ENCODE data around the gene MAP3K15.
"Not testable (repeated sequence)": the region's sequence is repeated elsewhere in the genome, so short reads cannot be mapped to it uniquely, and the experiment has no call there.

The MAP3K15 gene

GRCh38 chrX:19540076-19540475 is 24.8 kb upstream of the MAP3K15 start:
- DNase-seq (ENCODE audit: low read depth in 3 of 3, low spot score in 1 of 3), result no peak

DNA sequence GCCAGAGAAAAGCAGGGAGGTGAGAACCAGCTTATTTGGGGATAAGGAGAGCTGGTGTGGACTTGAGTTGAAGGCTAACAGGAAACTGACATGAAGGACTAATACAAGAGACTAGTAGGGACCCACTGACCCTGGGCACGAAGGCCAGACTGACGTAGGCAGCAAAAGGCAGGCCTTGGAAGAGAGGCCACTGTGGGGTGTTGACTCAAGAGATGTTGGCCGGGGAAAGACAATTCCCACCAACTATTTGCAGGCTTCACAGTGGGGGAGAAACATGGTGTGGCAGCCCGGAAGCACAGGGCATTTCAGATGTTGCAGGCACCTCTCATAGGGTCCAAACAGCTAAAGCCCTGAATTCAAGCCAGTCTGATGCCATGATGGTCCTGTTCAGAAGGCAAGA is 24.4 kb upstream of the MAP3K15 start:
- DNase-seq (ENCODE audit: low read depth in 3 of 3, low spot score in 1 of 3), result no peak

DNA sequence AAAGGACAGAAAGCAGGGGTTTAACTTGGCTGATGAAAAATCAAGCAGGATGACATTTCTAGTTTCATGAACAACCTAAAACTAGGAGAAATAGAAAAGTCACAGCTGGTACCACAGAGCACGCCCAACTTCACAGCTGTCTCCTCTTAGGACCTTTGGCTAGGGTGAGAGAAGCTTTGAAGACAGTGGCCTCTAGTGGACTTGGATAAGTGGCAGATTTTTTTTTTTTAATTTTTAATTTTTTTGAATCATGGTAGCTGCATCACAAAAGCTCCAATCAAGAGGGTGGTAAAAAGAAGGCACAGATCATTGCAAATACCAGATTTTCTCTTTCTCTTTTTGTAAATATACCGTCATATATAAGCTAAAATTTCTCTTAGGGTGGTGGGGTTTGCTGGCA is 20.2 kb upstream of the MAP3K15 start:
- DNase-seq (ENCODE audit: low read depth in 3 of 3, low spot score in 1 of 3), result no peak

GRCh38 chrX:19532709-19533108 is 17.4 kb upstream of the MAP3K15 start:
- no peak for DNase-seq (ENCODE audit: low read depth in 3 of 3, low spot score in 1 of 3)

DNA sequence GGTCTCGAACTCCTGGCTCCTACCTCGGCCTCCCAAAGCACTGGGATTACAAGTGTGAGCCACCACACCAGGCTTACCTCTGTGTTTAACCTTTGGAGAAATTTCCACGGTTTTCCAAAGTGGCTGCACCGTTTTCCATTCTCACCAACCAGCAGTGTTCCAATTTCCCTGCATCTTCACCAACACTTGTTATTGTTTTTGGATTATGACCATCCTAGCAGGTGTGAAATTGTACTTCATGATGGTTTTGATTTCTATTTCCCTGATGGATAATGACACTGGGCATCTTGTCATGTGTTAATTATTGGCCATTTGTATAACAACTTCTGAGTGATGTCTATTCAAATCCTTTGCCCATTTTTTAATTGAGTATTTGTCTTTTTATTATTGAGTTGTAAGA is 2.7 kb upstream of the MAP3K15 start:
- DNase-seq (ENCODE audit: low read depth in 3 of 3, low spot score in 1 of 3), result no peak

GRCh38 chrX:19515615-19516105 is 352 bp upstream of the MAP3K15 start:
- no peak for DNase-seq (ENCODE audit: low read depth in 3 of 3, low spot score in 1 of 3)

GRCh38 chrX:19513383-19513782 is 1.9 kb downstream of the MAP3K15 start:
- no peak for DNase-seq (ENCODE audit: low read depth in 3 of 3, low spot score in 1 of 3)

GRCh38 chrX:19512961-19513360 is 2.3 kb downstream of the MAP3K15 start:
- no peak for DNase-seq (ENCODE audit: low read depth in 3 of 3, low spot score in 1 of 3)

DNA sequence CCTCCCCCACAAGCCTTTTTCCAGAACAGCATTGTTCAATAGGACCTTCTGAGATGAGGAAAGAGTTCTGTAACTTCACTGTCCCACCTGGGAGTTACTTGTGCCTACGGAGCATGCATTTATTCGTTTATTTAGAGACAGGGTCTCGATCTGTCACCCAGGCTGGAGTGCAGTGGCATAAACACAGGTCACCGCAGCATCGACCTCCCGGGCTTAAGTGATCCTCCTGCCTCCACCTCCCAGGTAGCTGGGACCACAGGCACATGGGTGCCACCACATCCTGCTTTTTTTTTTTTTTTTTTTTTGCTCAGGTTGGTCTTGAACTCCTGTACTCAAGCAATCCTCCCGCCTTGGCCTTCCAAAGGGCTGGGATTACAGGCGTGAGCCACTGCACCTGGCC is 2.9 kb downstream of the MAP3K15 start:
- no peak for DNase-seq (ENCODE audit: low read depth in 3 of 3, low spot score in 1 of 3)

DNA sequence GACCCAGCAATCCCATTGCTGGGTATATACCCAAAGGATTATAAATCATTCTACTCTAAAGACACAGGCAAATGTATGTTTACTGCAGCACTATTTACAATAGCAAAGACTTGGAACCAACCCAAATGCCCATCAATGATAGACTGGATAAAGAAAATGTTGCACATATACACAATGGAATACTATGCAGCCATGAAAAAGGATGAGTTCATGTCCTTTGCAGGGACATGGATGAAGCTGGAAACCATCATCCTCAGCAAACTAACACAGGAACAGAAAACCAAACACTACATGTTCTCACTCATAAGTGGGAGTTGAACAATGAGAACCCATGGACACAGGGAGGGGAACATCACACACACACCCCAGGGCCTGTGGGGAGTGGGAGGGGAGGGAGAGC is 3.5 kb downstream of the MAP3K15 start:
- DNase-seq (ENCODE audit: low read depth in 3 of 3, low spot score in 1 of 3), result not testable (repeated sequence)

DNA sequence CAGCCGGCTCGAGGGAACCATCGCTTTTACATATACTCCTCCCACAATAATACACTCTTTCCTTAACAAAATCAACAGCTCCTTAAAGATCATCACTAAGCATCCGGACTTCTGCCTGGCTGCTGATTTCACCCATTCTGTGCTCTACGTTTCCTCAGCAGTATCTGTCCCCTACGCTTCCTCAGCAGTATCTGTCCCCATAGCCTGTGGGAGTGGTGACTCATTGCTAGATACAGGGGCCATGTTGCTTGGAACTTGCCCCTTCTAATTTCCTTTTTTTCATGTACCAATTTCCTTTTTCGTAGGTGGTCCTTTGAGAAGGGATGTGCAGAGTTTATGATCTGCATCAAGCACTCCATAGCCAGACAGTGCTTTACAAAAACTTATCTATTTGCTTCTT is 18.6 kb downstream of the MAP3K15 start:
- DNase-seq (ENCODE audit: low read depth in 3 of 3, low spot score in 1 of 3), result no peak

DNA sequence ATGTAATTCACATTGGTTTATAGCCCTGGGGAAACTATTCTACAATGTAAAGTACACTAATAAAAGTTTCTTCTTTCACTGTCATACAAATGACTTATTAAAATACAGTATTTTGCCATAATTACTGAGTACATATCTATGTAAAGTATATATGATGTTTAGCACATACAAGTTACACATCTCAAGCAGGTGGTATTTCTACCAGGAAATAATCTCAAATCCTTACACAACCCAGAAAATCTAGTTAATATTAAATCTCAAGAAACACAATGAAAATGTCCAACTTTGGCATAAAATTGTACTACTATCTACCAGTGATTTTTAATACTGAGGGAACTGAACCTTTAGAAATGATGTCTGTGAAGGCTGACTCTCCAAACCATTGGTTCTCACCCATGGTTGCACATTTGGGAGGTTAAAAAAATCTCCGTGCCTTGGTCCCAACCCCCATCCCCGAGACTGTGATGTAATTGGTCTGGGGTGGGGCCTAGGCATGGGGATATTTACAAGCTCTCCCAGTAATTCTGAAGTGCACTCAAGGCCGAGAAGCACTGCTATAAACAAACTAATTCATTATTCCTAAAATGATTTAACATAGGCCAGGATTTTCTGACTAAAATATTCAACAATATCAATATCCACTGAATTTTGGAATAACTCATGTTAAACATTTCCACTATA is 27.6 kb downstream of the MAP3K15 start:
- DNase-seq (ENCODE audit: low read depth in 3 of 3, low spot score in 1 of 3), result no peak

- no peak for DNase-seq (ENCODE audit: low read depth in 3 of 3, low spot score in 1 of 3)
These were observed 35.9 kb downstream of the MAP3K15 start for GRCh38 chrX:19479458-19479857.

GRCh38 chrX:19468383-19468782 is 46.9 kb downstream of the MAP3K15 start:
- DNase-seq (ENCODE audit: low read depth in 3 of 3, low spot score in 1 of 3), result not testable (repeated sequence)

GRCh38 chrX:19462879-19463278 is 52.4 kb downstream of the MAP3K15 start:
- DNase-seq (ENCODE audit: low read depth in 3 of 3, low spot score in 1 of 3), result no peak

GRCh38 chrX:19462231-19462630 is 53.1 kb downstream of the MAP3K15 start:
- DNase-seq (ENCODE audit: low read depth in 3 of 3, low spot score in 1 of 3), result no peak

DNA sequence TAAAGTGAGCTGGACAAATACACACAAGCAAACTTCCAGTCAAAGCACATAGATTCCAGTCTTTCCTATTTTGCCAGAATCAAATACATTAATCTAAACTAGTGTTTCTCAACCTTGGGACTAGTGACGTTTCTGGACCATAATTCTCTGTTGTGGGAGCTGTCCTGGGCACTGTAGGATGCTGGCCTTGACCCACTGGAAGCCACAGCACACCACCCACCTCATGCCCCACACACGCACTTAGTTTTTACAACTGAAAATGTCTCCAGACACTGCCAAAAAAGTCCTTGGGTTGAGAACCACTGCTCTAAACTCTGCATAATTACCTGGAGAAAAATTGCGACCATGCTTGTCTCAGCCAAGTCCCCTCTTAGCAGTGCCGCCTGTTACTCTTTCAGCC is 57.6 kb downstream of the MAP3K15 start:
- DNase-seq (ENCODE audit: low read depth in 3 of 3, low spot score in 1 of 3), result no peak

DNA sequence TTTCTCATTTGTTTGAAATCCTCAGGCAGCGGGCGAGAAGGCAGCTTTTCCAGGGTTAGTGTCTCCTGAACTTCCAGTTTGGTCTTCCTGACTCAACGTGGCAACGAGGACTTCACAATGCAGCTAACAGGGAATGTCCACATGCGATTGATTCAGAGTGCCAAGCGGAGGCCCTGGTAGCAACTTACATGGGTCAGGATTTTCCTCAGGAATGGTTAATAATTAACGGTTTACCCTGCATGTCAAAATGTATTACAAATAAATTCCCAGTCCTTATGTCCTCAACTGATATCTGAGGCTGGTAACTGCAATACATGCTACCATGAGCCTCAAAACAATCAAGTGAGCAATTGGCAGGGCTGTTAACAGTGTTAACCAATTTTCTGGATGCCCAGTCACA is 67.2 kb downstream of the MAP3K15 start:
- DNase-seq (ENCODE audit: low read depth in 3 of 3, low spot score in 1 of 3), result no peak

DNA sequence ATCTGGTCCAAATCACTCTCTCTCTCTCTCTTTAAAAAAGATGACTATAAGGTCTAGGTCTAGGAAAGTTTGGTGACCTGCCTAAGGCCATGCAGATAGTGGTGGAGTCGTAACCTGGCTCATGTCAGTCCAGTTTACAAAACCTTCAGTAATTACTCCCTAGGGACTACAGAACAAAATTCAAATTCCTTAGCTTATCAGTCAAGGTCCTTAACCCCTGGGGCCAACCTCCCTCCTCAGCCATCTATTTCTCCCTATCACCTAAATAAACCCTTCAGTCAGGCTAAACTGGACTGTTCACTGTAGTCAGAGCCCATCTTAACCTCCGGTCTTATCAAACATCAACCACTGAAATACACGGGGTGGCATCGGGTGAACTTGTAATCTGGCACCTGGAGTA is 68.9 kb downstream of the MAP3K15 start:
- no peak for DNase-seq (ENCODE audit: low read depth in 3 of 3, low spot score in 1 of 3)

DNA sequence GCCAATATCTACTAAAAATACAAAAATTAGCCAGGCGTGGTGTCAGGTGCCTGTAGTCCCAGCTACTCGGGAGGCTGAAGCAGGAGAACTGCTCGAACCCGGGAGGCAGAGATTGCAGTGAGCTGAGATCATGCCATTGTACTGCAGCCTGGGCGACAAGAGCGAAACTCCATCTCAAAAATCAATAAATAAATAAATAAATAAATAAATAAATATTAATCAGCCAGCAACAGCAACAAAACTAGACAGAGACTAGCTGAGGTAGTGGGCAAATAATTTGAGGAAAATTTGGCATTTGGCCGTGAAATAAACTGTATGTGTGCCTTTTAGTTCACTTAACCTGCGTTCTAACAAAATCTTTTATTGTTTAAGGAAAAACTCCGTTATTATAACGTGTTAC is 69.5 kb downstream of the MAP3K15 start:
- not testable (repeated sequence) for DNase-seq (ENCODE audit: low read depth in 3 of 3, low spot score in 1 of 3)

DNA sequence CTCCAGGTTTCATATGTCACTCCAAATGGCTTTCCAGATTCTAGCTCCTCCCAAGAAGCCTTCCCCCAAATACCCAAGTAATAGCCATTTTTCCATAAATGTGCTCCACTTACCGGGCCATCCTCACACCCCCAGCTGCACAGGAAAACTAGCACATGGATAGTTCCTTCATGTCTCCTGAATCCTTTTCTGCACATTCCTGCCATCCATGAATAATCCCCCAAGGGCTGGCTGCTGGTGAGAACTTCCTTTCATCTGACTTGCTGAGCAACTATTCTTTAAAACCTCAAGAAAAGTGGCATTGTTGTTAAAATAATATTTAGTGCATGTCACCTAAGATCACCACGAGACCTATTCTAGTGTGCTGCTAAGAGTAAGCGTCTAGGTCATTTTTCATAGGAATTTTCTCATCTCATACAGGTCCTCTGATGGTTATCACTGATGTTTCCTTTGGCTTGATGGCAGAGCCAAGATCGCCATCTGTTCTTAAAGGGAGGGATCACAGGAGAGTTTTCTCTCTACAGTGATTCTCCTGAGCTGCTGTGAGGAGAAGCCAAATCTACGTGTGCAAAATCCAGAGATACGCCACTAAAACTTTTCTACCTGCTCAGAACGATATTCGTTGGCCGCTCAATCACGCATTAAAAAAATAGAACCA is 71.3 kb downstream of the MAP3K15 start:
- no peak for DNase-seq (ENCODE audit: low read depth in 3 of 3, low spot score in 1 of 3)

- no peak for DNase-seq (ENCODE audit: low read depth in 3 of 3, low spot score in 1 of 3)
These were observed 74.6 kb downstream of the MAP3K15 start for GRCh38 chrX:19440713-19441112.

- not testable (repeated sequence) for DNase-seq (ENCODE audit: low read depth in 3 of 3, low spot score in 1 of 3)
These were observed 92.6 kb downstream of the MAP3K15 start for GRCh38 chrX:19422661-19423060.

Measured in stimulated activated CD4-positive, alpha-beta T cell treated with anti-CD3 and anti-CD28 coated beads, TNF-alpha, amount 100 ng/mL, for 1 hour (primary cell).